Activated CD4-positive, alpha-beta T cell treated with anti-CD3 and anti-CD28 coated beads for 1 hour (primary cell): Measurements from ENCODE around the gene GTF2H4.
"Not testable (repeated sequence)": the region's sequence is repeated elsewhere in the genome, so short reads cannot be mapped to it uniquely, and the experiment has no call there.

Experiments
- DNase-seq: peaks from one replicate; pipeline ENCODE4 v3.0.0-alpha.2; 2020

GTF2H4 gene

DNA sequence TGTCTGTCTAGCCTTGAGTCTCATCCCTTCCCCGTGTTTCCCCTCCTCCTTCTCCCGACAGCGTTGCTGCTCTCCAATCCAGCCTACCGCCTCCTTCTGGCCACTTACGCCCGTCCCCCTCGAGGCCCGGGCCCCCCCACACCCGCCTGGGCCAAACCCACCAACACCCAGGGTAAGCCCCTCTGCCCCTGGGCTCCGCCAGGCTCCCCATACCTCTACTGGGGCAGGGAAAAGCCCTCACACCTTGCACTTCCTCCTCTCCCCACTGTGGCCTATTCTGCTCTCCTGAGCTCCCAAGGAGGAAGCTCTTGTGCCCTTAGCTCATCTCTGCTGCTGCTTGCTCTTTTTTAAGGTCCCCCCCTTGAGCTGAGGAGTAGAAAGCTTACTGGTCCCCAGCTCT is 12.7 kb upstream of the GTF2H4 start:
- no peak for DNase-seq

DNA sequence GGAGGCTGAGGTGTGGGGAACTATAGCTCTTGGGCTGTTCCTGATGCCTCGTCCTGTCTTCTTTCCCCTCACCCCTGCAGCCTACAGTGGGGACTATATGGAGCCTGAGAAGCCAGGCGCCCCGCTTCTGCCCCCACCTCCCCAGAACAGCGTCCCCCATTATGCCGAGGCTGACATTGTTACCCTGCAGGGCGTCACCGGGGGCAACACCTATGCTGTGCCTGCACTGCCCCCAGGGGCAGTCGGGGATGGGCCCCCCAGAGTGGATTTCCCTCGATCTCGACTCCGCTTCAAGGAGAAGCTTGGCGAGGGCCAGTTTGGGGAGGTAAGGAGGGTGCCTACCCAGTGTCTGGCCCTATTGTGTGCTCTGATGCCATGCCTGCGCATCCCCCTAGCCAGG is 11.5 kb upstream of the GTF2H4 start:
- no peak for DNase-seq

- DNase-seq: no peak
These were observed 10.1 kb upstream of the GTF2H4 start for GRCh38 chr6:30897882-30898281.

- DNase-seq: no peak
These were observed 9.2 kb upstream of the GTF2H4 start for GRCh38 chr6:30898750-30899360.

DNA sequence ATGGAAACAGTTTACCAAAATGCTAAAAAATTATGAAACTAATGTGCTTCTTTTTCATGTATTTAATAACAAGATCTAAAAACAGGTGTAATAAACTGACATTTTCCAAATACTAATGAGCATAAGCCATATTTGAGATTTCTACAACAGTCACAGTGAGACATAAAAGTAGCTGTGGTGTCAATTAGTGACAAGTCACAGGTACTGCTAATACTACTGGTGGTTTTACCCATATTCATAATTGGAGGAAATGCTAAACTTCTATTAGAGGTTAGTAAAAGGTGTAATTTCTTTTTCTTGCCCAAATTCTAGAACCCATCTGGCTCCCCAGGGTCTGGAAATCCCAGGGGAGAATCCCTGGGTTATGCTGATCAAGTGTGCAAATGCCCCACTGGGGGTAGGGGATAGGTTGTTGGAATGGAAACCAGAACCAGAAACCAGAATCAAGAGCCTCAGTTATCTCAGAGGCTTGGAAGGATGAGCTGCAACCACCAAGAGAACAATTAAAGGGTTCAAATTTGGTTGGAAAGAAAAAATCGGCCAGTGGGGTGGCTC is 7.1 kb upstream of the GTF2H4 start:
- no peak for DNase-seq

DNA sequence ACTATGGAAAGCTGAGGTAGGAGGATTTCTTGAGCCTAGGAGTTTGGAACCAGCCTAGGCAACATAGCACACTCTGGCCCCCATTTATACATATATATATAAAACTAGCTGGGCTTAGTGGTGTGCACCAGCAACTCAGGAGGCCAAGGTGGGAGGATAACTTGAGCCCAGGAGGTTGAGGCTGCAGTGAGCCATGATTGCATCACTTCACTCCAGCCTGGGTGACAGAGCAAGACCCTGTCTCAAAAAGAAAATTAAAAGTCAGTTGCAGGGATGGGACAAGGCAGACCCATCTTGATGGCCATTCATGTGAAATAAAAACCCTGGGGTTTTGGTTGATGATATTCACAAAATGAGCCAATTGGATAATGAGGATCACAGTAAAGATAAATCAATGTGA is 6.6 kb upstream of the GTF2H4 start:
- DNase-seq: no peak

- DNase-seq: not testable (repeated sequence)
These were observed 5.8 kb upstream of the GTF2H4 start for GRCh38 chr6:30902196-30902595.

DNA sequence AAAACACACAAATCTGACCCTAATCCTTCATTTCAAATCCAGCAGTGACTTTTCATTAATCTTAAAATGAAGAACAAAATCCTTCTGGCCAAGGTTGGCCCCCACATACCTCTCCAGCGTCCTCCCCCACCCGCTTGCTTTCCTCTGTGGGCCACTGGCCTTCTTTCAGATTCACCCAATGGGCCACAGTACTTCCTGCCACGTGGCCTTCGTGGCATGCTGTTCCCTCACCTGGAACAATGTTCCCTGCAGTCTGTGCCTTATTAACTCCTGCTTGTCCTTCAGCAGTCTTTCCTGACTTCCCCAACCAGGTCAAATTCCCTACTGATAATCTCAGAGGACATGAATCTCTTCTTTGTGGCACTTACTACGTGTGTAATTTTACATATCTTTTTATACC is 5.3 kb upstream of the GTF2H4 start:
- DNase-seq: no peak

- DNase-seq: no peak
These were observed 4.8 kb upstream of the GTF2H4 start for GRCh38 chr6:30903236-30903635.

DNA sequence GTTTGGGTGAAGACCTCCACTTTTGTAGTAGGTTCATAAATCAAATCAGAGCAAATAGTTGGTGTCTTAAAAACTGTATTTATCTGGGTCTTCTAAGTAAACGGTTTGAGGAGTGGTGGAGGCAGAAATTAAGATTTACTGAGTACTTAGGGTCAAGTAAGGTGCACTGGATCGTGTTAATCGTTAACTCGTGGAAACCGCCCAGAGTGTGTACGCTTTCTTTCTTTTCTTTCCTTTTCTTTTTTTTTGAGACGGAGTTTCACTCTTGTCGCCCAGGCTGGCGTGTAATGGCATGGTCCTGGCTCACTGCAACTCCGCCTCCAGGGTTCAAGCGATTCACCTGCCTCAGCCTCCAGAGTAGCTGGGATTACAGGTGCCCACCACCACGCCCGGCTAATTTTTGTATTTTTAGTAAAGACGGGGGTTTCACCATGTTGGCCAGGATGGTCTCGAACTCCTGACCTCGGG is 683 bp upstream of the GTF2H4 start:
- DNase-seq: not testable (repeated sequence)

DNA sequence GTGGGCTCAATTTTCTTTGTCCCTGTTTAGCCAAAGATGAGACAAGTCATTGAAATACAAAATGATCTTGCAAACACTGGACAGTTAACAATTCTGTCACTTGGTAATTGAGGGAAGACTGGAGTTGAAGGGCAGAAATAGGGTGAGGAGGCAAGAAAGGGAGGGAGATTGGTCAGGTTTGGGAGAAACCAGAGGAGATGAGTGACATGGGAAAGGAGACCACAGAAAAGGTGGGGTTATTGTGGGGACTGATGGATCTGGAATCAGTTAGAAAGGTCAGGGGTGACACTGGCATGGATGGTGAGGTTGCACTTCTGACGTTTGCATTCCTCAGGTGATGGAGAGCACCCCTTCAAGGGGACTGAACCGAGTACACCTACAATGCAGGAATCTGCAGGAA is 693 bp downstream of the GTF2H4 start:
- DNase-seq: no peak

DNA sequence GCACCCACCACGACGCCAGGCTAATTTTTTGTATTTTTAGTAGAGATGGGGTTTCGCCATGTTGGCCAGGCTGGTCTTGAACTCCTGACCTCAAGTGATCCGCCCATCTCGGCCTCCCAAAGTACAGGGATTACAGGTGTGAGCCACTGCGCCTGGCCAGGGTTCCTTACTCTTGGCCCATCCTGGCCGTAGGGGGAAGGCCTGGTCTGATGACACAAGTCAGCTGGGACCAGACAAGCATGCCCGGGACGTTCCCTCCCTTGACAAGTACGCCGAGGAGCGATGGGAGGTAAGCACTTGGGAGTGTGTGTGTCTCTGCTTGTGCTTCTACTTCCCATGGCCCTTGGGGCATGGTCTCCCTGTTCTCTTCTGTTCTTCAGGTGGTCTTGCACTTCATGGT is 2.5 kb downstream of the GTF2H4 start:
- DNase-seq: not testable (repeated sequence)

GRCh38 chr6:30912746-30913520 is 4.9 kb downstream of the GTF2H4 start:
- no peak for DNase-seq

- no peak for DNase-seq
These were observed 5.7 kb downstream of the GTF2H4 start for GRCh38 chr6:30913721-30914075.

GRCh38 chr6:30914076-30914853 is 6.3 kb downstream of the GTF2H4 start, which contains the start of gene VARS2:
TSS of gene VARS2 (plus strand) at chr6:30914238. CDS start at chr6:30914837, 599 bp downstream.
- peak; percentile 81 for DNase-seq

- no peak for DNase-seq
These were observed 7.0 kb downstream of the GTF2H4 start for GRCh38 chr6:30914854-30915590.

GRCh38 chr6:30915591-30915946 is 7.6 kb downstream of the GTF2H4 start:
- no peak for DNase-seq

DNA sequence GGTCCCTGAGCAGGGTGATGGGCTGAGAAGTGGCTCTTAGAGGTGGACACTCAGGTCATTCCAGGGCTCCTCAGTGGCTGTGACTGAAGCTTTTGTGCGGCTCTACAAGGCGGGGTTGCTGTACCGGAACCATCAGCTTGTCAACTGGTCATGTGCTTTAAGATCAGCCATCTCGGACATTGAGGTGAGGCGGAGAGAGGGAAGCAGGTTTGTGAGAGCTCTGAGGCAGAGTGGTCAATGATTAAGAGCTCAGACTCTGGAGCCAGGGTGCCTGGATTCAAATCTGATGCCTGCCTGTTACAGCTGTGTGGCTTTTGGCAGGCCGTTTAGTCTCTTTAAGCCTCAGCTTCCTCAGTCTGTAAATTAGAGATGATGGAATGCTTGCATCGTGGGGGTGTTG is 9.0 kb downstream of the GTF2H4 start:
- no peak for DNase-seq

GRCh38 chr6:30917487-30917886 is 9.5 kb downstream of the GTF2H4 start:
- no peak for DNase-seq

DNA sequence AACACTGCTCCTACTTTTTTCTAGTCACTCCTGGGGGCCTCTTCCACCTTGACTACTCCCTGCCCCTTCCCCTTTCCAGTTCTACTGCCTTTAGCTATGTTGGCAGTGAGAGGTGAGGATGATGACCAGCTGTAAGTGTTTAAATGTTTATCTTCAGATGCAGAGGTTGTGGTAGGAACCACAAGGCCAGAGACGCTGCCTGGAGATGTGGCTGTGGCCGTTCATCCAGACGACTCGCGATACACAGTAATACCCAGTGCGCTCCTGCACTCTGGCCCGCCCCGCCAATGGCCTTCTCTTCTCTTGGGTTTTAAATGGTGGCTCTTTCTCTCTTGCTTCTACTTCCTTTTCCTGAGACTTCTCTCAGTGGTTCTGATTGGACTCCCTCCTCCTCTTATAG is 10.7 kb downstream of the GTF2H4 start:
- DNase-seq: no peak

DNA sequence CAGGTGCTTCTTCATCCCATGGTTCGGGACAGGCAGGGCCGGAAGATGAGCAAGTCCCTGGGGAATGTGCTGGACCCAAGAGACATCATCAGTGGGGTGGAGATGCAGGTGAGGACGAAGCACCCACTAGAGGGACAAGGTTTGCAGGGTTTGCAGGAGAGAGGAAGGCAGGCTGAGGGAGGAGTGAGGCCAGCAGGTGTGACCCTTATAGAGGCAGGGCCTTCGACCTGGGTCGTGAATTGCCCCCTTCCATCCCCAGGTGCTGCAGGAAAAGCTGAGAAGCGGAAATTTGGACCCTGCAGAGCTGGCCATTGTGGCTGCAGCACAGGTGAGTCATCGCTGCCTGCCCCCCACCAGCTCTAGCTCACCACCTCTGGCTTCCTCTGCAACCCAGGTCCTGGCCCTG is 14.4 kb downstream of the GTF2H4 start:
- DNase-seq: no peak

DNA sequence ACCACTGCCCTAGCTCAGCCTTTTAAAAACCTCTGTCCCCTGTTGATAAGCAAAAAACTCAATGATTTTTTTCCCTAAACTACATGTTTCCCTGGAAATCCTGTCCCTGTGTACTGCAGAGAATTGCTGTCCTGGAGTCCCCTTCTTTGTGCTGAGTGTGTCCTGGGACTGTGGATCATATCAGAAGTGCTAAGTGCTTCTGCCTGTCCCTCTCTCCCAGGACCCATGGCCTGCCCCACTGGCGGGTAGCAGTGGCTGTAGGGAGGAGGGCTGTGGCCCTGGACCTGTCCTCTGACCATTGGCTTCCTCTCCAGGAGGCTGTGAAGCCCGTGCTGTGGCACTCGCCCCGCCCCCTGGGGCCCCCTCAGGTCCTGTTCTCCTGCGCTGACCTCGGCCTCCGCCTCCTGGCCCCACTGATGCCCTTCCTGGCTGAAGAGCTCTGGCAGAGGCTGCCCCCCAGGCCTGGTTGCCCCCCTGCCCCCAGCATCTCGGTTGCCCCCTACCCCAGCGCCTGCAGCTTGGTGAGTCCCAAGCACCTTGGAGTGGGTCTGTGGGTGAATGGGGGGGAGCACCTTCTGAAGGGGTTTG is 16.1 kb downstream of the GTF2H4 start:
- not testable (repeated sequence) for DNase-seq
